Ramos (cell line): ENCODE data around the gene MLC1.

ENCODE experiments used
- in situ Hi-C: fragments of 300-500 bp; cut with MboI; formaldehyde crosslinking; loops from one replicate; pipeline ENCODE4 v1.14.3; 2022; ENCODE audit warnings: low sequenced_read_pairs; ENCODE audit not compliant: unreplicated experiment

Gene MLC1

GRCh38 chr22:50061141-50061823 lies 23.9 kb downstream of the MLC1 start:
- in situ Hi-C loops = no loop called here

DNA sequence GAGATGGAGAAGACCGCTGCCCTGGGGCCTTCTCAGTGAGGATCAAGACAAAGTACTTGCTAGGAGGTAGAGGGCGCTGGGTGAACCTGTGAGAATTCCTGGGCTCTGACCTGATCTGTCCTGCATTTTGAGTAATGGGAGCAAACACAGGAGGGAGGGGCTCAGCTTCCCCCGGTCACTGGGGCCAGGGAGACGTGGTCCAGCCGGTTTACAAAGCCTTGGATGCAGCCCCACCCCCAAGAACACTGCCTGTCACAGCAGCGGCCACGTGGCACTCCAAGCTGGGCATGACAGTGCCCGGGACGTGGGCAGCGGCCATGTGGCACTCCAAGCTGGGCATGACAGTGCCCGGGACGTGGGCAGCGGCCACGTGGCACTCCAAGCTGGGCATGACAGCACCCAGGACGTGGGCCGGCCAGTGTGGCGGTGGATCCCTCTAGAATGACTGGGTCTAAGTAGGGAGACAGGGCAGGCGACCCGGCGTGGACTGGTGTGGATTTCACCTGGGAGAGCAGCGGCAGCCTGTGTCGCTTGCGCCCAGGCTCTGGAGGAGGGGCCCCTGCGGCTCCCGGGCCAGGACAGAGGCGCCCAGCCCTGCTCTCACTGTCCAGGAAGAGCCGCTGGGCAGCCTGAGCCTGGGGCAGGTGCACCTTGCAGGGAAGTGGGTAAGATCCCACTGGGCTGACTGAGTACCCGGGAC lies 24.6 kb downstream of the MLC1 start:
- in situ Hi-C loops = no loop called here

DNA sequence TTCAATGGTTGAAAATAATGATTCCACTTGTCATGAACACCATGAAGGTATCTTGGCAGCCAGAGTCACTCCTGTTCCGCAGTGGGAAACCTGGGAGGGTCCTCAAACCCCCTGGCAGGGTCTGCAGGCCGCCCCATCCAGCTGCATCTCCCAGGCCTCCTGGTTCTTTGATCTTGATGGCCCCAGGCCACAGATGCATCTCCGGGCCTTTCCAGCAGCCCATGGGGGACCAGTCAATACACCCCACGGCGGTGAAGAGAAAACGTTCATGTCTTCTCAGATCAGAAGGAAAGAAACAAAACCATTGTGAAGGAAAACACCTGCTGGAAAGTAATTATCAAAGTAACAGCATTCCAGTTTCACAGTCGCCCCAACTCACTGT lies 25.4 kb downstream of the MLC1 start:
- in situ Hi-C loops = no loop called here

DNA sequence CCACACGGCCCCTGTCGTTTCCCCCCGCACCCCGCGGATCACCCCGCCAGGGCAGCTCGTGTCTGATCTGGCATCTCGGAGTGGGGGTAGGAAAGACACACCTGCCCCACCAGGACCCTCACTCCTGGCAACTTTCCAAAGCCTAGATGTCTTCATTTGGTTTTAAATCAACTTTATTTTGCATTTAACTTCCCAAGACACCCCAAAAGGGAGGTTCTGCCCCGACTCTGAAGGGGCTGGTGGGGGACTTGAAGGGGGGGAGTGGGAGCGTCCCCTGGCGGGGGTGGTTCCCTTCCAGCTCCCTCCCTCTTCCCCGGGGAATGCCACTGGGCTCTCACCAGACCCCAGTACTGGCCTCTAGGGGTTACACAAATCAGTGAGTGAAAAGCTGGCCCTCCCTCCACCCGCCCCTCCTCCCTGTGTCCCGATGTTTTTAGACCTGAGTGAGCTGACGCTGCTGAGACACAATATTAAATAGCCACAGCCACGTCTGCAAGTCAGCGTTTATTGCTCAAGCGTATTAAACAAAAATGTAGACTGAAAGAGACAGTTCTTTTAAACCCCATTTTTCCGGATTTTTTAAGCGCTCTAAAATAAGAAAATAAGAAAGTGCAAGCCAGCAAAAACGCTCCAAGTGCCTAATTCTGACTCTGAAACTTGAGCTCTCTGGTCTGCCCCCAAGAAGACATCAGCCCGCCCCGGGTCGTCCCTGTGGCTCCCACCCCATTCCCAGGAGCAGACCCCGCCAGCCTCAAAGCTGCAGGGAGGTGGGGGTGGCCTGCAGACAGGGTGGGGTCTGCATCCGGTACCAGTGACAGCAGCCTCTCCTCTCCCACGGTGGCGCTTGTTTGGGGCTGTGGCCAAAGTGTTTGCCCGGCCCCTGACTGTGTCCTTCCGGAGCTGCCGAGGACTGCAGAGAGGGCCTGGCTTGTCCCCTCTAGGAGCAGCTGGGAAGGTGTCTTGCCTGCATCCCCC lies 26.0 kb downstream of the MLC1 start:
- in situ Hi-C loops = no loop called here

DNA sequence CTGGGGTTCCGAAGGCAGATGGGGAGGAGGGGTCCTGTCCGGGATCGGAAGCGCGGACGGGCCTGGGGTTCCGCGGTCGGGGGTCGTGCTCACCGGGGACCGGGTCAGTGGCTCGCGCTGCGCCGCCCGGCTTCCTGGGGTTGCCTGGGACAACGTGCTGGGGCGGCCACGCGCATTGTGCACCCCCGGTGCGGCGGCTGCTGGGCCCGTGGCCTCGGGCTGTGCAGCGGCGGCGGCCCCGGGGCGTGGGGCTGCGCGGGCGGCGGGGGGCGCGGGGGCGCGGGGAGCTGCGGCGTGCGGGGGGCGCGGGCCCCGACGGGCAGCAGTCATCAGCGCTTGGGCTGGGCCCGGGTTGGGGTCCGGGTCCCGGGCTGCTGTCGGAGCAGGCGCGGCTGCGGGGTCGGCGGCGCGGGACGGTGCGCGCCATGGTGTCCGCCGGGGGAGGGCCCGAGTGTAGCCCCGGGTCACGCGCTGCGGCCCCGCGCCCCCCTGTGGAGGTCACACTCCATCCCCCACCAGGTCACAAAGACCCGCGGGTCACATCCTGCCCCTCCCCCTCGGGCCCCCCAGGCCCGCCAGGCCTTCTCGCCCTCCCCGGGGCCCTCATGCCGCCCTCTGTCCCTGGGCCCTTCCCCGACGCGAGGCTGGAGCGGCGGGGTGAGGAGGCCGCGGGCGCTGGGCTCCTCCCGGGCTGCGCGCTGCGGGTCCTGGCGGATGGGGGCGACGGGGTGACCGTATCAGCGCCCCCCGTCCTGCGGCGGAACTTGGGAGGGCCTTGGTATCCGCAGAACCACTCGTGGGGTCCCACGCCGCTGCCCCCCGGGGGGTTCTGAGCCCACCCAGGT lies 26.9 kb downstream of the MLC1 start, which contains the start of gene TTLL8:
Gene TTLL8 (minus strand): TSS at position 238 of the 845 bp plus-strand sequence.
- in situ Hi-C loops = no loop called here

GRCh38 chr22:50057278-50058060 lies 27.8 kb downstream of the MLC1 start:
- in situ Hi-C loops = no loop called here

DNA sequence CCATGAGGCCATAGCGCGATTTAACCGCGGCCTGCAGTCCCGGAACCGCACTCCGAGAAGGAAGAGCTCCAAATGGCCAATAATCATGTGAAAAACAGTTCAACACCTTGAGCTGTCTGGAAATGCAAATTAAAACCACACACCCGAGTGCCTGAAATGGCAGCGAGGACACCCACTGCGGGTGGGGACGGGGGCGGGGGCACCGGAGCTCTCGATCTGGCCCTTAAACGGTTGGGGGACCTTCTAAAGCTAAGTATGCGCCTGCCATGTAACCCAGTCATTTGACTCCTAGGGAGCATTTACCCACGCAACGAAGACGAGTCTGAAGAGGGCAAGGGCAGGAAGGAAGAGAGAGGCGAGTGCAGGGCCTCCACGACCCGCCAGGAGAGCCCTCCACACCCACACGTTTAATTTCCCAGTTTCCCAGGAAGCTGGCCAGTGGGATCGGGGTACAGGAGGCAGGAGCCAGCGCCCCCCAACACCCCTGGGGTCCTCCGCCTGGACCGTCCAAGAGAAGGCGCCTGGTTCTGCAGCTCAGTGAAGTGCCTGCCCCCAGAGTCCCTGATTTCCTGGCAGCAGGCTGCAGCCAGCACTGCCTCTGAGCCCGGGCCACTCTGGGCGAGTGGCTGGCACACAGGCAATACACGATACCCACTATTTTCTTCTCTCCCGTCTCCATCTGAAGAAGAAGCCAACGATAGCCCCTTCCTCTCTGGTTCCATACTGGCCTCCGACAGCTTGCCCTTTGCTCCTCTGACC lies 28.8 kb downstream of the MLC1 start:
- in situ Hi-C loops = no loop called here

- in situ Hi-C loops = no loop called here
These were observed 31.4 kb downstream of the MLC1 start for GRCh38 chr22:50053861-50054260.

DNA sequence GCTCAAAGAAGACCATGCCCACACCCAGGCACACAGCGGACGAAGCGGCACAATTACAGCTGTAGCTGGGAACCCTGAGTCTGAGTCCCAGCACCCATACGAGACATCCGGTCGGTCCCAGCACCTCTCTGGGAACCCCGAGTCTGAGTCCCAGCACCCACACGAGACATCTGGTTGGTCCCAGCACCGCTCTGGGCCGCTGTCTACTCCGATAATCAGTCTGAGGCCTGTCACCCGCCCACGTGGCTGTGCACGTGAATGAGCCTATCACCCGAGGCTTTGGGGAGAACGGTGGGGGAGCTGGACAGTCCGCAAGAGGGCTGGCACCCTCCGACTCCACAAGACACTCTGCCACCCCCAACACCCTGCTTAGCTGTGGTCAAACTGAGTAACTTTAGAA lies 33.3 kb downstream of the MLC1 start:
- in situ Hi-C loops = no loop called here

- in situ Hi-C loops = no loop called here
These were observed 35.7 kb downstream of the MLC1 start for GRCh38 chr22:50049299-50050195.

- in situ Hi-C loops = no loop called here
These were observed 36.4 kb downstream of the MLC1 start for GRCh38 chr22:50048836-50049235.

DNA sequence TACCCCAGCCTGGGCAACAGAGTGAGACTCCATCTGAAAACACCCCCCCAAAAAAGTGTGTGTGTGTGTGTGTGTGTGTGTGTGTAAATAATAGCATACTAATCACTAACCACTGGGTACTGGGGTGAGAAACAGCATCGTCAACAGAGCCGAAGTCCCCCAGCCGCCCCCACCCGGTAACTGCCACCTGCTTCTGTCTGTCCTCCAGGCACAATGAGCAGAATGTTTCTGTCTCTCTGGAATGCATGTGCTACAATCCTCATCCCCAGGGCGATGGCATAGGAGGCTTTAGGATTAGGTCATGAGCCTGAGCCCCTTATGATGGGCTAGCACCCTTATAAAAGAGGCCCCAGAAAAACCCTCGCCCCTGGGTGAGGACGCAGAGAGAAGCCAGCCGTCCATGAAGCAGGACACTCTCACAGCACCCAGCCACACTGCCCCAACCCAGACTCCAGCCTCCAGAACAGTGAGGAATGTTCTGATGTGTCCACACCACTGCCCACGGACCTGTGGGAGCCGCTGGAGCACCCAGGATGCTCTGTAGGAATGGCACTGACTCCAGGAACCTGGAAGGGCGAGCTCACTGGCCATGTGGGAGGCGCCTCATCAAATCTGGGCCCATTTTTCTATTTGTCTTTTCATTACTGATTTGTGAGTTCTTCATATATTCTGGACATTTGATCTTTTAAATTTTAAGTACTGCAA lies 37.0 kb downstream of the MLC1 start:
- in situ Hi-C loops = no loop called here

GRCh38 chr22:50047346-50047745 lies 37.9 kb downstream of the MLC1 start:
- in situ Hi-C loops = no loop called here

- in situ Hi-C loops = no loop called here
These were observed 38.6 kb downstream of the MLC1 start for GRCh38 chr22:50046481-50047245.

DNA sequence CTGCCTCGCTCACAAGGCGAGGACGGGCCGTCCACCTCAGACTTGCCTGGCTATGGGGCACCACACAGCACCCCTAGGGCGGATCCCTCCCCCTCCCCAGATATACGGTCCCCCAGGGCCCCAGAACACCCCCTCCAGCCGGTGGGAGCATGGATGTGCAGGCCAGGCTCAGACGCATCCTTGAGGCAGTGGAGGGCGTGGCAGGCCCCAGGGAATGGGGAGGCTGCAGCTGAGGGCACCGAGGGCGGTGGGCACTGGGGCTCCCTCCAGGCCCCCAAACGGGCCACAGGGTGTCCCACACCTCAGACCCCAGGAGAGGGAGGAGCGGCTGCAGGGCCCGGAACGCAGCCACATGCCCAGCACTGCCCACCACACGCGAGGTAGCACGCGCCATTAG lies 39.2 kb downstream of the MLC1 start:
- in situ Hi-C loops = no loop called here
